Progenitor cell of endocrine pancreas (in vitro differentiated cells): Measurements from ENCODE around the gene UBE2I. TPM values are rescaled to one million over a fixed set of nuclear protein-coding genes. Genes with fewer than 3 reads are reported as not detected.

Source experiments
- DNase-seq: peaks from one replicate; pipeline ENCODE4 v3.0.0; 2021; ENCODE audit warnings: low spot score; ENCODE audit not compliant: unreplicated experiment
- H3K27ac Mint-ChIP-seq: 2 replicates; pipeline ENCODE4 v1.8.0; 2021; ENCODE audit warnings: mild to moderate bottlenecking, moderate library complexity, mixed read lengths
- H3K27me3 Mint-ChIP-seq: 2 replicates; pipeline ENCODE4 v1.8.0; 2021; ENCODE audit warnings: mixed read lengths
- H3K36me3 Mint-ChIP-seq: 2 replicates; pipeline ENCODE4 v1.8.0; 2022; ENCODE audit warnings: mixed read lengths; ENCODE audit not compliant: insufficient read depth
- H3K4me1 Mint-ChIP-seq: 2 replicates; pipeline ENCODE4 v1.8.0; 2021; ENCODE audit warnings: low read depth, mixed read lengths
- H3K4me3 Mint-ChIP-seq: 2 replicates; pipeline ENCODE4 v1.8.0; 2021; ENCODE audit warnings: low read depth, mild to moderate bottlenecking, moderate library complexity, mixed read lengths
- H3K9me3 Mint-ChIP-seq: 2 replicates; pipeline ENCODE4 v1.8.0; 2021; ENCODE audit warnings: low read depth, mixed read lengths
- total RNA-seq: library from RNA; stranded (reverse); gene quantifications from 2 replicates; pipeline ENCODE4 v1.2.1, GENCODE V29; 2021
- TF ChIP-seq, protein P1 (sequence below): fragments of 200-600 bp; sonication (generic); IDR thresholded peaks from one replicate; pipeline ENCODE4 v1.5.0; 2021; ENCODE audit warnings: antibody characterized with exemption, mild to moderate bottlenecking; ENCODE audit not compliant: unreplicated experiment

The UBE2I gene
- total RNA-seq, 1 donor from 2014 or later, result 211 TPM

GRCh38 chr16:1262210-1262845, 47.1 kb upstream of the UBE2I start:
- H3K4me1 Mint-ChIP-seq, result no peaks in the 10 kb centered on the region
- H3K4me3 Mint-ChIP-seq, result no peak overlapping the region
- H3K27me3 Mint-ChIP-seq, result peaks cover 25% of the 10 kb centered on the region
- H3K36me3 Mint-ChIP-seq, result no peaks in the 10 kb centered on the region
- no peak overlapping the region for H3K27ac Mint-ChIP-seq
- no peaks in the 10 kb centered on the region for H3K9me3 Mint-ChIP-seq
- TF ChIP-seq, protein P1, sequence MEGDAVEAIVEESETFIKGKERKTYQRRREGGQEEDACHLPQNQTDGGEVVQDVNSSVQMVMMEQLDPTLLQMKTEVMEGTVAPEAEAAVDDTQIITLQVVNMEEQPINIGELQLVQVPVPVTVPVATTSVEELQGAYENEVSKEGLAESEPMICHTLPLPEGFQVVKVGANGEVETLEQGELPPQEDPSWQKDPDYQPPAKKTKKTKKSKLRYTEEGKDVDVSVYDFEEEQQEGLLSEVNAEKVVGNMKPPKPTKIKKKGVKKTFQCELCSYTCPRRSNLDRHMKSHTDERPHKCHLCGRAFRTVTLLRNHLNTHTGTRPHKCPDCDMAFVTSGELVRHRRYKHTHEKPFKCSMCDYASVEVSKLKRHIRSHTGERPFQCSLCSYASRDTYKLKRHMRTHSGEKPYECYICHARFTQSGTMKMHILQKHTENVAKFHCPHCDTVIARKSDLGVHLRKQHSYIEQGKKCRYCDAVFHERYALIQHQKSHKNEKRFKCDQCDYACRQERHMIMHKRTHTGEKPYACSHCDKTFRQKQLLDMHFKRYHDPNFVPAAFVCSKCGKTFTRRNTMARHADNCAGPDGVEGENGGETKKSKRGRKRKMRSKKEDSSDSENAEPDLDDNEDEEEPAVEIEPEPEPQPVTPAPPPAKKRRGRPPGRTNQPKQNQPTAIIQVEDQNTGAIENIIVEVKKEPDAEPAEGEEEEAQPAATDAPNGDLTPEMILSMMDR, result no peak
- no peak for DNase-seq

- Mint-ChIP-seq H3K9me3 (no peaks in the 10 kb centered on the region), H3K4me1 (no peaks in the 10 kb centered on the region), H3K27ac (no peak overlapping the region), H3K36me3 (no peaks in the 10 kb centered on the region), H3K27me3 (peaks cover 25% of the 10 kb centered on the region), H3K4me3 (no peak overlapping the region)
- TF ChIP-seq, protein P1, result no peak
- no peak for DNase-seq
These were observed 46.6 kb upstream of the UBE2I start for GRCh38 chr16:1262846-1263221.

GRCh38 chr16:1263591-1264344, 45.7 kb upstream of the UBE2I start:
- Mint-ChIP-seq H3K4me1 (no peaks in the 10 kb centered on the region), H3K27ac (no peak overlapping the region), H3K9me3 (no peaks in the 10 kb centered on the region), H3K4me3 (no peak overlapping the region), H3K36me3 (no peaks in the 10 kb centered on the region), H3K27me3 (peaks cover 25% of the 10 kb centered on the region)
- TF ChIP-seq, protein P1, result no peak
- DNase-seq, result no peak

DNA sequence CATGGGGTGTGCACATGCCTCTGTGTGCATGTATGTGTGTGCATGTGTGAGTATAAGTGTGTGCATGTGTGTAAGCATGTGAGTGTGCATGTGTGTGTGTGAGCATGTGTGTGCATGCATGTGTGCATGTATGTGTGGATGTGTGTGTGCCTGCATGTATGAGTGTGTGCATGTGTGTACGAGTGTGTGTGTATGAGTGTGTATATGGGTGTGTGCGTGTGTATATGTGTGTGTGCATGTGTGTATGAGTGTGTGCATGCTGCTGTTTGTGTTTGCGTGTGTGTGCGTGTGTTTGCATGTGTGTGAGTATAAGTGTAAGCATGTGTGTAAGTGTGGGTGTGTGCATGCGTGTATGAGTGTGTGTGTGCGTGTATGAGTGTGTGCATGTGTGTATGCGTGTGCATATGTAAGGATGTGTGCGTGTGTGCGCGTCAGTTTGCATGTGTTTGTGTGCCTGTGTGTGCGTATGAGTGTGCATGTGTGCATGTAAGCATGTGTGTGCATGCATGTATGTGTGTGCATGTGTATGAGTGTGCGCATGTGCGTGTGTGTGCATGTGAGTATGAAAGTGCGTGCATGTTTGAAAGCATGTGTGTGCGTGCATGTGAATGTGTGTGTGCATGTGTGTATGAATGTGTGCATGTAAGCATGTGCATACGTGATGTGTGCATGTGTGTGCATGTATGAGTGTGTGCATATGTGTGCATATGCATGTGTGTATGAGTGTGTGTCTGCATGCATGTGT, 44.9 kb upstream of the UBE2I start:
- H3K27ac Mint-ChIP-seq, result no peak overlapping the region
- H3K27me3 Mint-ChIP-seq, result peaks cover 22% of the 10 kb centered on the region
- TF ChIP-seq, protein P1, result no peak
- no peak for DNase-seq
- no peaks in the 10 kb centered on the region for H3K36me3 Mint-ChIP-seq
- no peak overlapping the region for H3K4me3 Mint-ChIP-seq
- H3K4me1 Mint-ChIP-seq, result no peaks in the 10 kb centered on the region
- H3K9me3 Mint-ChIP-seq, result no peaks in the 10 kb centered on the region

DNA sequence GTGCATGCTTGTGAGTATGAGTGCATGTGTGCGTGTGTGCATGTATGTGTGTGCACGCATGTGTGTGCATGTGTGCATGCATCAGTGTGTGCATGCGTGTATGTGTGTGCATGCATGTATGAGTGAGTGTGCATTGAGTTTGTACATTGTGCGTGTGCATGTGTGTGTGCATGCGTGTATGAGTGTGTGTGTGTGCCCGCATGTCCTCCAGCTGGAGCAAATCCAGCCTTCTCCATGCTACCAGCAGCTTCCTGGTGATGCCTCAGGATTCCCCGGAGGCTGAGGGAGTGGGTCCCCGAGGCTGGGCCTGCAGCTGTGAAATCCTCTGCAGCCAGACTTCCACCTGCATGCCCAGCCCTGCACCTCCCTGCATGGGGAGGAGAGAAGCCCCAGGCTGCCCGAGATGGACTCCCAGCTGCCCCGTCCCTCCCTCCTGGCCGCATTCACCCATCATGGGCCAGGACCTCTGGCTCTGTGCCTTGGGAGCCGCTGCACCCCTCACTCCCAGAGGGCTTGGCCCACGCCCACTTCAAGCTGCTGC, 44.3 kb upstream of the UBE2I start:
- Mint-ChIP-seq H3K4me3 (no peak overlapping the region), H3K9me3 (no peaks in the 10 kb centered on the region), H3K36me3 (no peaks in the 10 kb centered on the region), H3K27ac (no peak overlapping the region), H3K4me1 (no peaks in the 10 kb centered on the region), H3K27me3 (peaks cover 22% of the 10 kb centered on the region)
- TF ChIP-seq, protein P1, result no peak
- no peak for DNase-seq
